Caco-2 (cell line): ENCODE measurements around the gene COPS7A. TPM values are rescaled to one million over a fixed set of nuclear protein-coding genes. Genes with fewer than 3 reads are reported as not detected.
"Not testable (repeated sequence)": the region's sequence is repeated elsewhere in the genome, so short reads cannot be mapped to it uniquely, and the experiment has no call there.

Experiments used
- BruUV-seq: library from RNA; stranded (reverse); fragments of 400-500 nt; replicated peaks from 2 replicates; lab custom pipeline; 2021; lab: Mats Ljungman, UMichigan
- CTCF ChIA-PET: fragments of 300-600 bp; sonication (Branson Sonifier 250); formaldehyde crosslinking; loops from one replicate; lab custom pipeline; 2022; ENCODE audit warnings: antibody characterized with exemption; lab: Charles Lee
- POLR2A ChIA-PET: fragments of 300-600 bp; sonication (Branson Sonifier 250); formaldehyde crosslinking; loops from one replicate; lab custom pipeline; 2022; ENCODE audit warnings: antibody characterized with exemption; lab: Charles Lee
- DNase-seq, 2 experiments: peaks; one replicate each; pipeline versions ENCODE4 v3.0.0 to v3.0.0-alpha.2; 2020 to 2022
- H3K27me3 ChIP-seq: replicated peaks from 2 replicates; pipeline ENCODE4 v1.6.0; 2011; ENCODE audit warnings: low read length; ENCODE audit not compliant: control insufficient read depth, insufficient read depth
- H3K36me3 ChIP-seq: 2 replicates; pipeline ENCODE4 v1.5.1; 2011; ENCODE audit warnings: low read length; ENCODE audit not compliant: control insufficient read depth, insufficient read depth
- H3K4me1 ChIP-seq: fragments of 250-450 bp; sonication (Bioruptor Pico); 2 replicates; pipeline ENCODE4 v1.5.1; 2020; ENCODE audit warnings: mild to moderate bottlenecking
- H3K4me3 ChIP-seq: 2 replicates; pipeline ENCODE4 v1.5.1; 2011; ENCODE audit warnings: low read depth, mild to moderate bottlenecking, control low read depth, low read length
- H3K9me3 ChIP-seq: fragments of 250-450 bp; sonication (Bioruptor Pico); 2 replicates; pipeline ENCODE4 v1.5.1; 2020; ENCODE audit warnings: mild to moderate bottlenecking, moderate library complexity
- H3K27ac Mint-ChIP-seq: one replicate; pipeline ENCODE4 v1.8.0; 2022; ENCODE audit warnings: mixed read lengths; ENCODE audit not compliant: unreplicated experiment
- H3K27me3 Mint-ChIP-seq: one replicate; pipeline ENCODE4 v1.8.0; 2022; ENCODE audit warnings: mixed read lengths; ENCODE audit not compliant: insufficient read depth, unreplicated experiment
- H3K36me3 Mint-ChIP-seq: one replicate; pipeline ENCODE4 v1.8.0; 2022; ENCODE audit warnings: mild to moderate bottlenecking, mixed read lengths; ENCODE audit not compliant: insufficient read depth, unreplicated experiment
- H3K4me1 Mint-ChIP-seq: one replicate; pipeline ENCODE4 v1.8.0; 2022; ENCODE audit warnings: low read depth, mixed read lengths; ENCODE audit not compliant: unreplicated experiment
- H3K4me3 Mint-ChIP-seq: one replicate; pipeline ENCODE4 v1.8.0; 2022; ENCODE audit warnings: mild to moderate bottlenecking, moderate library complexity, mixed read lengths; ENCODE audit not compliant: unreplicated experiment
- H3K9me3 Mint-ChIP-seq: one replicate; pipeline ENCODE4 v1.8.0; 2022; ENCODE audit warnings: mixed read lengths; ENCODE audit not compliant: unreplicated experiment
- CTCF ChIP-seq, 2 experiments: fragments of 200-600 bp in 1 of 2; IDR thresholded peaks; 1 replicate in 1 of 2; 2 replicates in 1 of 2; pipeline versions ENCODE4 v1.5.1 to v1.8.0; 2011 to 2022; ENCODE audit warnings: antibody characterized with exemption in 1 of 2, control low read depth in 1 of 2, inconsistent platforms in 1 of 2, low read depth in 1 of 2, low read length in 1 of 2, mild to moderate bottlenecking in 1 of 2, moderate library complexity in 1 of 2; ENCODE audit not compliant: insufficient read depth in 1 of 2, severe bottlenecking in 1 of 2, unreplicated experiment in 1 of 2
- intact Hi-C: fragments of 100-400 bp; cut with micrococcal nuclease; formaldehyde crosslinking; loops from one replicate; pipeline ENCODE4 v1.10.0; 2022; ENCODE audit not compliant: unreplicated experiment
- total RNA-seq: library from RNA; stranded (reverse); gene quantifications from 2 replicates; pipeline ENCODE4 v1.2.3, GENCODE V29; 2022

The COPS7A gene
- total RNA-seq, 1 experiment from 2014 or later: 56.8 TPM

- CTCF ChIA-PET: interaction anchor here (0.6 to 2.0 kb wide), 6 partner anchors 11 to 46 kb away, joined by 3 to 9 read pairs (median 3); partner anchors contain the start of genes COPS7A, MLF2 and ZNF384
- Mint-ChIP-seq H3K9me3 (no peaks in the 10 kb centered on the region), H3K27ac (no peak overlapping the region), H3K36me3 (peaks cover 3% of the 10 kb centered on the region), H3K4me3 (no peak overlapping the region), H3K27me3 (no peaks in the 10 kb centered on the region), H3K4me1 (peaks cover 8% of the 10 kb centered on the region)
- intact Hi-C loops: loop anchor here (1.0 kb wide), 4 partner anchors 19 to 101 kb away; partner anchors contain the start of gene MLF2
- no TSS peak for BruUV-seq
- no peak for TF ChIP-seq CTCF (IDR thresholded peaks at IDR 0.05; ENCODE audit: insufficient read depth in 1 of 2, low read depth in 1 of 2, low read length in 1 of 2, severe bottlenecking in 1 of 2, unreplicated experiment in 1 of 2)
- H3K27me3 ChIP-seq: no peaks in the 10 kb centered on the region
- H3K9me3 ChIP-seq: no peaks in the 10 kb centered on the region
- DNase-seq: no peak
- H3K36me3 ChIP-seq: no peaks in the 10 kb centered on the region
- H3K4me1 ChIP-seq: no peaks in the 10 kb centered on the region
- H3K4me3 ChIP-seq: no peak overlapping the region
- POLR2A ChIA-PET: interaction anchor here (0.5 to 2.0 kb wide), 3 partner anchors 11 to 201 kb away, joined by 3 to 10 read pairs (median 5); partner anchors contain the start of genes COPS7A, GAPDH and MLF2
These were observed 10.9 kb downstream of the COPS7A start for GRCh38 chr12:6734506-6735387.

- intact Hi-C loops: loop anchor here (1.0 kb wide), 4 partner anchors 18 to 100 kb away; partner anchors contain the start of gene MLF2
- Histone ChIP-seq H3K4me1 (no peaks in the 10 kb centered on the region), H3K36me3 (no peaks in the 10 kb centered on the region), H3K4me3 (no peak overlapping the region), H3K9me3 (no peaks in the 10 kb centered on the region), H3K27me3 (no peaks in the 10 kb centered on the region)
- Mint-ChIP-seq H3K4me1 (peaks cover 8% of the 10 kb centered on the region), H3K4me3 (no peak overlapping the region), H3K9me3 (no peaks in the 10 kb centered on the region), H3K36me3 (no peaks in the 10 kb centered on the region), H3K27me3 (no peaks in the 10 kb centered on the region), H3K27ac (peak overlapping the region; percentile 24)
- BruUV-seq: no TSS peak
- TF ChIP-seq CTCF (IDR thresholded peaks at IDR 0.05; ENCODE audit: insufficient read depth in 1 of 2, low read depth in 1 of 2, low read length in 1 of 2, severe bottlenecking in 1 of 2, unreplicated experiment in 1 of 2): peak; percentile 94
- DNase-seq: peak; percentile 70 to 81
- ChIA-PET CTCF (interaction anchor here (0.8 to 2.0 kb wide), 4 partner anchors 12 to 47 kb away, joined by 3 to 9 read pairs (median 5); partner anchors contain the start of genes COPS7A, MLF2 and ZNF384), POLR2A (no interaction called here)
These were observed 11.8 kb downstream of the COPS7A start for GRCh38 chr12:6735448-6736191.

DNA sequence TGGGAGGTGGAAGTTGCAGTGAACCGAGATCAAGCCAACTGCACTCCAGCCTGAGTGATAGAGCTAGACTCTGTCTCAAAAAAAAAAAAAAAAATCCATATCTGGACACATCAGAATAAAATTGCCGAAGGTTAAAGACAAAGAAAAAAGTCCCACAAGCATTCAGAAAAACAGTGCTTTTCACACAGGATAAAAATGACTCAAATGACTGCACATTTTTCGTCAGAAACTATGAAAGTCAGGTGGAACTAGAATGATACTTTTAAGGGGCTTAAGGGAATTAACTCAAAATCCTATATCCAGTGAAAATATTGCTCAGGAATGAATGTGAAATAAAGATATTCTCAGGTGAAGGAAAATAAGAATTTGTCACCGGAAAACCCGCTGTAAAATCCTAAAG lies 12.9 kb downstream of the COPS7A start:
- POLR2A ChIA-PET: no interaction called here
- no peaks in the 10 kb centered on the region for H3K27me3 ChIP-seq
- H3K4me3 ChIP-seq: no peak overlapping the region
- TF ChIP-seq CTCF (IDR thresholded peaks at IDR 0.05; ENCODE audit: insufficient read depth in 1 of 2, low read depth in 1 of 2, low read length in 1 of 2, severe bottlenecking in 1 of 2, unreplicated experiment in 1 of 2): no peak
- H3K4me3 Mint-ChIP-seq: no peak overlapping the region
- H3K9me3 Mint-ChIP-seq: no peaks in the 10 kb centered on the region
- intact Hi-C loops: no loop called here
- no TSS peak for BruUV-seq
- H3K36me3 Mint-ChIP-seq: no peaks in the 10 kb centered on the region
- DNase-seq: no peak
- CTCF ChIA-PET: interaction anchor here (0.5 to 2.0 kb wide), 4 partner anchors 13 to 116 kb away, joined by 3 to 9 read pairs (median 6); partner anchors contain the start of genes COPS7A and MLF2
- no peaks in the 10 kb centered on the region for H3K27me3 Mint-ChIP-seq
- no peaks in the 10 kb centered on the region; the same call in 1 of the 2 replicates for H3K4me1 ChIP-seq
- H3K27ac Mint-ChIP-seq: no peak overlapping the region
- H3K36me3 ChIP-seq: no peaks in the 10 kb centered on the region
- H3K4me1 Mint-ChIP-seq: peaks cover 8% of the 10 kb centered on the region
- H3K9me3 ChIP-seq: no peaks in the 10 kb centered on the region

- ChIA-PET POLR2A (interaction anchor here (0.6 to 2.1 kb wide), 2 partner anchors 11 to 208 kb away, joined by 3 to 7 read pairs; partner anchors contain the start of genes GAPDH and MLF2), CTCF (interaction anchor here (0.9 to 1.4 kb wide), 2 partner anchors 11 to 94 kb away, joined by 3 to 6 read pairs; partner anchors contain the start of gene MLF2)
- BruUV-seq, intact Hi-C loops, H3K4me1 ChIP-seq, H3K4me3 Mint-ChIP-seq, H3K27ac Mint-ChIP-seq, H3K9me3 Mint-ChIP-seq, H3K27me3 Mint-ChIP-seq, H3K36me3 ChIP-seq, H3K9me3 ChIP-seq, DNase-seq, H3K27me3 ChIP-seq, H3K4me1 Mint-ChIP-seq, H3K4me3 ChIP-seq: not testable (repeated sequence)
- peaks cover 19% of the 10 kb centered on the region for H3K36me3 Mint-ChIP-seq
These were observed 18.2 kb downstream of the COPS7A start for GRCh38 chr12:6742080-6742479.
